Measurements from ENCODE around the gene IMP4.

GRCh38 chr2:130316596-130316995 lies 26.1 kb upstream of the IMP4 start:
- no peak for TF ChIP-seq CTCF (IDR thresholded peaks at IDR 0.05; ENCODE audit: low read depth, low read length, poor library complexity, severe bottlenecking)
- no peak for TF ChIP-seq EZH2phosphoT487 (IDR thresholded peaks at IDR 0.05; ENCODE audit: borderline replicate concordance, low read length)
